Measurements from ENCODE around the gene IFT25.
"Not testable (repeated sequence)": the region's sequence is repeated elsewhere in the genome, so short reads cannot be mapped to it uniquely, and the experiment has no call there.

The IFT25 gene

GRCh38 chr1:53945433-53946251 lies at the start of gene IFT25:
IFT25 (minus strand) TSS chr1:53945699; CDS start chr1:53940082, 5,617 bp downstream.
- DNase-seq = peak; percentile 91 to 99

GRCh38 chr1:53994516-53994915 lies 49.0 kb upstream of the IFT25 start:
- DNase-seq = not testable (repeated sequence)

- no peak for DNase-seq
Observed at GRCh38 chr1:53992085-53992874, 46.8 kb upstream of the IFT25 start.

- no peak for DNase-seq
Observed at GRCh38 chr1:53987880-53988279, 42.4 kb upstream of the IFT25 start.

GRCh38 chr1:53986458-53986857 lies 41.0 kb upstream of the IFT25 start:
- DNase-seq = no peak

- no peak for DNase-seq
Observed at GRCh38 chr1:53984726-53985125, 39.2 kb upstream of the IFT25 start.

GRCh38 chr1:53982763-53983104 lies 37.2 kb upstream of the IFT25 start:
- no peak for DNase-seq

- peak; percentile 27 to 37 for DNase-seq
Observed at GRCh38 chr1:53982034-53982762, 36.7 kb upstream of the IFT25 start.

GRCh38 chr1:53981220-53981619 lies 35.7 kb upstream of the IFT25 start:
- DNase-seq = no peak

- DNase-seq = peak; percentile 40 to 43
Observed at GRCh38 chr1:53979712-53980450, 34.4 kb upstream of the IFT25 start.

GRCh38 chr1:53975861-53976260 lies 30.4 kb upstream of the IFT25 start:
- no peak for DNase-seq

- DNase-seq = no peak
Observed at GRCh38 chr1:53971718-53972117, 26.2 kb upstream of the IFT25 start.

- not testable (repeated sequence) for DNase-seq
Observed at GRCh38 chr1:53969323-53969722, 23.8 kb upstream of the IFT25 start.

- DNase-seq = no peak
Observed at GRCh38 chr1:53968125-53968513, 22.6 kb upstream of the IFT25 start.

- DNase-seq = no peak
Observed at GRCh38 chr1:53967409-53968124, 22.1 kb upstream of the IFT25 start.

GRCh38 chr1:53966794-53967193 lies 21.3 kb upstream of the IFT25 start:
- no peak for DNase-seq

- no peak for DNase-seq
Observed at GRCh38 chr1:53964109-53964508, 18.6 kb upstream of the IFT25 start.

GRCh38 chr1:53963460-53963859 lies 18.0 kb upstream of the IFT25 start:
- no peak for DNase-seq

- no peak for DNase-seq
Observed at GRCh38 chr1:53962395-53962794, 16.9 kb upstream of the IFT25 start.

- peak in 1 of 2 donors; percentile 76 for DNase-seq
Observed at GRCh38 chr1:53959664-53960250, 14.3 kb upstream of the IFT25 start.

GRCh38 chr1:53957194-53957818 lies 11.8 kb upstream of the IFT25 start:
- no peak for DNase-seq
